Measurements from ENCODE around the gene HSD17B13. TPM values are rescaled to one million over a fixed set of nuclear protein-coding genes. Genes with fewer than 3 reads are reported as not detected.
"Not testable (repeated sequence)": the region's sequence is repeated elsewhere in the genome, so short reads cannot be mapped to it uniquely, and the experiment has no call there.

Gene HSD17B13
- total RNA-seq, 1 donor from 2014 or later, result 77.7 TPM

GRCh38 chr4:87317527-87317926 is 5.2 kb downstream of the HSD17B13 start:
- peak; percentile 69 for ATAC-seq

GRCh38 chr4:87316961-87317360 is 5.7 kb downstream of the HSD17B13 start:
- DNase-seq (ENCODE audit: low spot score) (no peak), ATAC-seq (no peak)

More at GRCh38 chr4:87317527-87317926, 5.2 kb downstream of the HSD17B13 start:
- DNase-seq (ENCODE audit: low spot score), result peak; percentile 80

- not testable (repeated sequence) for DNase-seq (ENCODE audit: low spot score); ATAC-seq
Measured at GRCh38 chr4:87315000-87315399, 7.7 kb downstream of the HSD17B13 start.

GRCh38 chr4:87313756-87314155 is 8.9 kb downstream of the HSD17B13 start:
- ATAC-seq, result no peak
- no peak for DNase-seq (ENCODE audit: low spot score)

- DNase-seq (ENCODE audit: low spot score) (no peak), ATAC-seq (peak; percentile 50)
Measured at GRCh38 chr4:87311684-87312083, 11.0 kb downstream of the HSD17B13 start.

GRCh38 chr4:87310691-87311335 is 11.9 kb downstream of the HSD17B13 start:
- ATAC-seq (no peak), DNase-seq (ENCODE audit: low spot score) (no peak)

GRCh38 chr4:87309625-87310024 is 13.1 kb downstream of the HSD17B13 start:
- ATAC-seq, result no peak
- no peak for DNase-seq (ENCODE audit: low spot score)

GRCh38 chr4:87306056-87306455 is 16.6 kb downstream of the HSD17B13 start:
- ATAC-seq (no peak), DNase-seq (ENCODE audit: low spot score) (no peak)

GRCh38 chr4:87305562-87305961 is 17.1 kb downstream of the HSD17B13 start:
- ATAC-seq (no peak), DNase-seq (ENCODE audit: low spot score) (no peak)

- no peak for DNase-seq (ENCODE audit: low spot score)
- ATAC-seq, result no peak
Measured at GRCh38 chr4:87304745-87305432, 17.8 kb downstream of the HSD17B13 start.

- no peak for DNase-seq (ENCODE audit: low spot score)
Measured at GRCh38 chr4:87299898-87300297, 22.8 kb downstream of the HSD17B13 start.

GRCh38 chr4:87298362-87298761 is 24.3 kb downstream of the HSD17B13 start:
- no peak for ATAC-seq
- DNase-seq (ENCODE audit: low spot score), result no peak

More at GRCh38 chr4:87299898-87300297, 22.8 kb downstream of the HSD17B13 start:
- peak; percentile 74 for ATAC-seq

GRCh38 chr4:87294911-87295310 is 27.8 kb downstream of the HSD17B13 start:
- not testable (repeated sequence) for ATAC-seq; DNase-seq (ENCODE audit: low spot score)

GRCh38 chr4:87293889-87294288 is 28.8 kb downstream of the HSD17B13 start:
- ATAC-seq; DNase-seq (ENCODE audit: low spot score): not testable (repeated sequence)

- DNase-seq (ENCODE audit: low spot score), result peak; percentile 64
- peak; percentile 89 for ATAC-seq
Measured at GRCh38 chr4:87286970-87287369, 35.7 kb downstream of the HSD17B13 start.

GRCh38 chr4:87284268-87284667 is 38.4 kb downstream of the HSD17B13 start:
- peak; percentile 76 for ATAC-seq
- DNase-seq (ENCODE audit: low spot score), result not testable (repeated sequence)

- DNase-seq (ENCODE audit: low spot score), result no peak
- ATAC-seq, result no peak
Measured at GRCh38 chr4:87283151-87283550, 39.5 kb downstream of the HSD17B13 start.

- ATAC-seq (no peak), DNase-seq (ENCODE audit: low spot score) (no peak)
Measured at GRCh38 chr4:87281603-87282002, 41.1 kb downstream of the HSD17B13 start.

- DNase-seq (ENCODE audit: low spot score) (peak; percentile 88), ATAC-seq (peak; percentile 93)
Measured at GRCh38 chr4:87278335-87278794, 44.3 kb downstream of the HSD17B13 start.

- DNase-seq (ENCODE audit: low spot score) (no peak), ATAC-seq (no peak)
Measured at GRCh38 chr4:87275311-87275710, 47.4 kb downstream of the HSD17B13 start.

- no peak for ATAC-seq
- no peak for DNase-seq (ENCODE audit: low spot score)
Measured at GRCh38 chr4:87274803-87275202, 47.9 kb downstream of the HSD17B13 start.

- DNase-seq (ENCODE audit: low spot score), result no peak
- ATAC-seq, result no peak
Measured at GRCh38 chr4:87274327-87274726, 48.4 kb downstream of the HSD17B13 start.
